ENCODE data around the gene XPOT.

Gene XPOT

GRCh38 chr12:64459394-64459891 is 55.3 kb downstream of the XPOT start:
- TF ChIP-seq CTCF (IDR thresholded peaks at IDR 0.05; ENCODE audit: low read depth, low read length, missing control alignments): no peak
- no peak overlapping the region for H3K4me3 ChIP-seq (replicated peaks; ENCODE audit: low read depth, low read length)
- no peak for DNase-seq (ENCODE audit: extremely low read depth, low read depth)

GRCh38 chr12:64461634-64462414 is 57.6 kb downstream of the XPOT start:
- no peak for TF ChIP-seq CTCF (IDR thresholded peaks at IDR 0.05; ENCODE audit: low read depth, low read length, missing control alignments)
- no peak for DNase-seq (ENCODE audit: extremely low read depth, low read depth)
- no peak overlapping the region for H3K4me3 ChIP-seq (replicated peaks; ENCODE audit: low read depth, low read length)

- TF ChIP-seq CTCF (IDR thresholded peaks at IDR 0.05; ENCODE audit: low read depth, low read length, missing control alignments): no peak
- no peak overlapping the region for H3K4me3 ChIP-seq (replicated peaks; ENCODE audit: low read depth, low read length)
- DNase-seq (ENCODE audit: extremely low read depth, low read depth): no peak
Measured at GRCh38 chr12:64466178-64466577, 62.0 kb downstream of the XPOT start.

- H3K4me3 ChIP-seq (replicated peaks; ENCODE audit: low read depth, low read length): no peak overlapping the region
Measured at GRCh38 chr12:64468966-64469365, 64.8 kb downstream of the XPOT start.

GRCh38 chr12:64469455-64470142 is 65.4 kb downstream of the XPOT start:
- DNase-seq (ENCODE audit: extremely low read depth, low read depth): no peak
- no peak overlapping the region for H3K4me3 ChIP-seq (replicated peaks; ENCODE audit: low read depth, low read length)
- TF ChIP-seq CTCF (IDR thresholded peaks at IDR 0.05; ENCODE audit: low read depth, low read length, missing control alignments): no peak

More at GRCh38 chr12:64468966-64469365, 64.8 kb downstream of the XPOT start:
- DNase-seq (ENCODE audit: extremely low read depth, low read depth): no peak
- TF ChIP-seq CTCF (IDR thresholded peaks at IDR 0.05; ENCODE audit: low read depth, low read length, missing control alignments): no peak

GRCh38 chr12:64470495-64470894 is 66.3 kb downstream of the XPOT start:
- no peak for DNase-seq (ENCODE audit: extremely low read depth, low read depth)
- no peak for TF ChIP-seq CTCF (IDR thresholded peaks at IDR 0.05; ENCODE audit: low read depth, low read length, missing control alignments)
- H3K4me3 ChIP-seq (replicated peaks; ENCODE audit: low read depth, low read length): no peak overlapping the region

Data from HFF-Myc (cell line).